Adrenal gland (tissue), 12 donors: Measurements from ENCODE around the gene SLC36A1. TPM values are rescaled to one million over a fixed set of nuclear protein-coding genes. Genes with fewer than 3 reads are reported as not detected.
"Not testable (repeated sequence)": the region's sequence is repeated elsewhere in the genome, so short reads cannot be mapped to it uniquely, and the experiment has no call there.

Source experiments
- DNase-seq, 7 donors: peaks; one replicate each; pipeline ENCODE4 v3.0.0-alpha.2; 2019 to 2020
- H3K27ac ChIP-seq, 5 donors: fragments of 200-600 bp; sonication (generic) in 4 of 5; 1 replicate in 3 of 5; 2 replicates in 2 of 5; pipeline versions ENCODE4 v1.5.1 to v1.8.0; 2016 to 2020; ENCODE audit warnings: mild to moderate bottlenecking in 1 of 5
- H3K27me3 ChIP-seq: fragments of 200-600 bp; 2 replicates; pipeline ENCODE4 v1.8.0; 2021
- H3K36me3 ChIP-seq, 2 donors: fragments of 200-600 bp; replicated peaks in 1 of 2; 1 replicate in 1 of 2; 2 replicates in 1 of 2; pipeline versions ENCODE4 v1.5.1 to v1.8.0; 2018 to 2022
- H3K4me1 ChIP-seq, 2 donors: fragments of 200-600 bp; replicated peaks in 1 of 2; 1 replicate in 1 of 2; 2 replicates in 1 of 2; pipeline versions ENCODE4 v1.5.1 to v1.8.0; 2018 to 2021
- H3K4me3 ChIP-seq, 4 donors: fragments of 200-600 bp; sonication (generic) in 3 of 4; one replicate each; pipeline ENCODE4 v1.5.1; 2016 to 2018
- H3K9me3 ChIP-seq, 3 donors: fragments of 200-600 bp; sonication (generic) in 1 of 3; replicated peaks in 1 of 3; 1 replicate in 2 of 3; 2 replicates in 1 of 3; pipeline versions ENCODE4 v1.5.1 to v1.8.0; 2016 to 2021
- CTCF ChIP-seq, 6 experiments: fragments of 450-650 bp in 4 of 6; fragments of 200-600 bp in 2 of 6; sonication (generic) in 1 of 6; IDR thresholded peaks; 1 replicate in 5 of 6; 2 replicates in 1 of 6; pipeline versions ENCODE4 v1.5.1 to v1.8.0; 2016 to 2021; ENCODE audit warnings: antibody characterized with exemption in 6 of 6, mild to moderate bottlenecking in 2 of 6, moderate library complexity in 1 of 6
- POLR2A ChIP-seq, 2 donors: fragments of 450-650 bp; IDR thresholded peaks; one replicate each; pipeline ENCODE4 v1.6.1; 2017; ENCODE audit warnings: antibody characterized with exemption in 2 of 2, mild to moderate bottlenecking in 2 of 2, moderate library complexity in 1 of 2
- WGBS, 4 donors: extraction: QIAGEN DNeasy Blood & Tissue Kit in 2 of 4; methylation state at CpG; one replicate each; pipeline versions ENCODE4 v1.1.5 to v1.1.7; 2013 to 2017; 5-methylcytosine and 5-hydroxymethylcytosine counted together
- intact Hi-C, 2 donors: fragments of 100-400 bp; cut with DNase I; formaldehyde crosslinking; loops; one replicate each; pipeline versions ENCODE4 v1.14.1 to v1.15.0; 2022 to 2023
- polyA plus RNA-seq, 3 donors: library from polyadenylated mRNA; stranded (reverse); fragments of 200-250 nt in 2 of 3; fragments of 350-450 nt in 1 of 3; fragmentation: Illumina TruSeq in 1 of 3; extraction: RNeasy Lipid Tissue Mini Kit (QIAGEN cat#74804) in 1 of 3; gene quantifications; one replicate each; pipeline ENCODE4 v1.2.3, GENCODE V29; 2013 to 2014
- total RNA-seq, 9 donors: library from RNA; depleted of rRNA in 4 of 9; stranded (reverse); fragments of >200 nt in 4 of 9; fragments of 120-200 nt in 1 of 9; fragmentation: NEBNext Ultra II Directional in 1 of 9; extraction: Animal tissue kit (Norgen Biotek cat#: 25700) in 1 of 9; gene quantifications; one replicate each; pipeline versions ENCODE4 v1.1.0 to v1.2.4, GENCODE V29; 2013 to 2023
- donor health status: healthy with polysubstance abuse.
- donor health status: Bipolar disorder and iron deficiency.
- donor health status: DM: yes; HTN: yes; CAD: no.
- donor health status: DM: no; HTN: no; CAD: no.
- donor health status: DM: no; HTN: no; CAD: no.
- donor health status: DM: yes; HTN: yes; CAD: no.

Gene SLC36A1
- total and polyA plus RNA-seq, 12 donors = 3.0 to 15.4 (median 9.0) TPM

- H3K4me3 ChIP-seq = no peak overlapping the region
- WGBS, 4 donors = 76 to 86% (median 82%) methylated on average over 5 to 6 of the region's 6 CpGs
- no peak for TF ChIP-seq POLR2A (IDR thresholded peaks at IDR 0.05)
- TF ChIP-seq CTCF (IDR thresholded peaks at IDR 0.05) = no peak
- H3K36me3 ChIP-seq = no peaks in the 10 kb centered on the region
- H3K27me3 ChIP-seq = no peaks in the 10 kb centered on the region
- intact Hi-C loops = no loop called here
- H3K27ac ChIP-seq = no peak overlapping the region
- no peak for DNase-seq
- no peaks in the 10 kb centered on the region for H3K9me3 ChIP-seq
- H3K4me1 ChIP-seq = no peaks in the 10 kb centered on the region
Measured at GRCh38 chr5:151420127-151420526, 27.3 kb upstream of the SLC36A1 start.

- WGBS, 4 donors = 19 to 38% (median 27%) methylated on average over 8 of the region's 8 CpGs
- Histone ChIP-seq H3K27me3 (no peaks in the 10 kb centered on the region), H3K4me3 (no peak overlapping the region), H3K36me3 (no peaks in the 10 kb centered on the region), H3K27ac (no peak overlapping the region), H3K9me3 (no peaks in the 10 kb centered on the region), H3K4me1 (no peaks in the 10 kb centered on the region)
- intact Hi-C loops = no loop called here
- no peak for DNase-seq
- TF ChIP-seq POLR2A (IDR thresholded peaks at IDR 0.05) = no peak
- TF ChIP-seq CTCF (IDR thresholded peaks at IDR 0.05) = no peak
Measured at GRCh38 chr5:151424892-151425523, 22.4 kb upstream of the SLC36A1 start.

- DNase-seq, H3K4me3 ChIP-seq, H3K27me3 ChIP-seq, H3K36me3 ChIP-seq, H3K27ac ChIP-seq, H3K9me3 ChIP-seq, H3K4me1 ChIP-seq, intact Hi-C loops: not testable (repeated sequence)
- 53 to 73% (median 58%) methylated on average over 5 to 6 of the region's 6 CpGs for WGBS, 4 donors
Measured at GRCh38 chr5:151426347-151426746, 21.1 kb upstream of the SLC36A1 start.

- 68 to 87% (median 79%) methylated on average over 2 of the region's 2 CpGs for WGBS, 4 donors
- TF ChIP-seq POLR2A (IDR thresholded peaks at IDR 0.05) = no peak
- TF ChIP-seq CTCF (IDR thresholded peaks at IDR 0.05) = no peak
- intact Hi-C loops = no loop called here
Measured at GRCh38 chr5:151427258-151427657, 20.1 kb upstream of the SLC36A1 start.

GRCh38 chr5:151430731-151431130 lies 16.7 kb upstream of the SLC36A1 start:
- H3K4me3 ChIP-seq = no peak overlapping the region
- intact Hi-C loops = no loop called here
- no peaks in the 10 kb centered on the region for H3K9me3 ChIP-seq
- H3K27ac ChIP-seq = no peak overlapping the region
- whole genome bisulfite sequencing, 4 donors = 90 to 100% (median 99%) methylated on average over 1 of the region's 1 CpG
- no peaks in the 10 kb centered on the region for H3K27me3 ChIP-seq
- H3K4me1 ChIP-seq = no peaks in the 10 kb centered on the region
- no peak for TF ChIP-seq POLR2A (IDR thresholded peaks at IDR 0.05)
- no peak for TF ChIP-seq CTCF (IDR thresholded peaks at IDR 0.05)
- no peak for DNase-seq
- no peaks in the 10 kb centered on the region for H3K36me3 ChIP-seq

More at GRCh38 chr5:151427258-151427657, 20.1 kb upstream of the SLC36A1 start:
- H3K36me3 ChIP-seq = no peaks in the 10 kb centered on the region
- no peak overlapping the region for H3K27ac ChIP-seq
- H3K9me3 ChIP-seq = no peaks in the 10 kb centered on the region
- no peak overlapping the region for H3K4me3 ChIP-seq
- H3K4me1 ChIP-seq = no peaks in the 10 kb centered on the region
- no peaks in the 10 kb centered on the region for H3K27me3 ChIP-seq
- DNase-seq = no peak
